Measurements from ENCODE around the gene PAPPA. TPM values are rescaled to one million over a fixed set of nuclear protein-coding genes. Genes with fewer than 3 reads are reported as not detected.

PAPPA gene
- total RNA-seq, 1 experiment from 2014 or later, result 0.17 TPM

DNA sequence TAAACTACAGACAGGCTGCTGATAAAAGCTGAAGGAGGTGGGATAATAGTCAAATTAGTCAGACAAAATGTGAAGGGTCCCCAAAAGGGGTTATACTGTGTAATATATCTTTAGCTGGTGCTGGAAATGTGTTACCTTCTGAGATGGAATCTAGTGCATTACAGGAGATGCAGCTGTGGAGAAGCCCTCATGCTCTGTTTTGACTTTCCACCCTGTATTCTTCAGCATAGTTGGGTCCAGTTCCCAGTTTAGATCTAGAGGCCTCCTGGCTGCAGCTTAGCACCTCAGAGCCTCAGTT is 122.6 kb downstream of the PAPPA start:
- Histone ChIP-seq H3K9ac (ENCODE audit: extremely low read depth, insufficient read length, low read length) (no peak overlapping the region), H4K8ac (replicated peaks; ENCODE audit: insufficient read length, low read depth, low read length) (no peak overlapping the region), H3K27ac (ENCODE audit: insufficient read length, low read depth, low read length) (no peak overlapping the region), H4K20me1 (ENCODE audit: control insufficient read depth, insufficient read depth, insufficient read length) (no peaks in the 10 kb centered on the region), H3K14ac (ENCODE audit: insufficient read depth, low read length) (no peak overlapping the region), H2BK20ac (ENCODE audit: low read depth, low read length, poor library complexity, severe bottlenecking) (no peak overlapping the region), H3K79me2 (ENCODE audit: insufficient read depth, low read length) (no peaks in the 10 kb centered on the region), H2BK12ac (ENCODE audit: insufficient read length, low read depth, low read length) (no peak overlapping the region), H4K5ac (ENCODE audit: insufficient read length, low read depth, low read length) (no peak overlapping the region), H3T11ph (ENCODE audit: low read length) (no peak overlapping the region), H3K18ac (ENCODE audit: insufficient read length, low read depth, low read length) (no peak overlapping the region), H3K56ac (ENCODE audit: insufficient read length, low read depth, low read length) (no peak overlapping the region), H3K4me2 (ENCODE audit: insufficient read depth, insufficient read length, low read length) (no peak overlapping the region), H3K23me2 (ENCODE audit: insufficient read length, low read depth, low read length, poor library complexity, severe bottlenecking) (no peaks in the 10 kb centered on the region), H3K4me1 (ENCODE audit: insufficient read depth, low read length) (peaks cover 5% of the 10 kb centered on the region; the same call in 1 of the 2 replicates), H2BK5ac (ENCODE audit: insufficient read length, low read length) (no peak overlapping the region), H3K4ac (ENCODE audit: low read depth, low read length) (no peak overlapping the region), H2BK120ac (ENCODE audit: low read depth, low read length, poor library complexity, severe bottlenecking) (no peak overlapping the region), H3K23ac (ENCODE audit: insufficient read length, low read depth, low read length) (no peak overlapping the region), H3K9me3 (ENCODE audit: control insufficient read depth, low read depth, low read length) (no peaks in the 10 kb centered on the region), H2AK5ac (ENCODE audit: insufficient read length, low read length) (no peak overlapping the region), H3K79me1 (ENCODE audit: insufficient read depth, low read depth, low read length, poor library complexity, severe bottlenecking) (no peaks in the 10 kb centered on the region), H4K91ac (ENCODE audit: insufficient read length, low read depth, low read length) (no peak overlapping the region), H2AFZ (ENCODE audit: low read length) (no peak overlapping the region), H2BK15ac (ENCODE audit: low read depth, low read length) (no peak overlapping the region), H3K27me3 (ENCODE audit: insufficient read depth, low read length) (peaks cover 54% of the 10 kb centered on the region)
- Mint-ChIP-seq H3K9me3 (no peaks in the 10 kb centered on the region; a peak in 1 of 5 replicates), H3K36me3 (ENCODE audit: insufficient read depth in 1 of 3, low read depth in 3 of 3) (no peaks in the 10 kb centered on the region; a peak in 1 of 7 replicates), H3K4me1 (peaks cover 66 to 76% of the 10 kb centered on the region in 2 experiments), H3K27me3 (ENCODE audit: low read depth) (peaks cover 99% of the 10 kb centered on the region), H3K4me3 (no peak overlapping the region), H3K27ac (no peak overlapping the region)
- TF ChIP-seq, protein P1, sequence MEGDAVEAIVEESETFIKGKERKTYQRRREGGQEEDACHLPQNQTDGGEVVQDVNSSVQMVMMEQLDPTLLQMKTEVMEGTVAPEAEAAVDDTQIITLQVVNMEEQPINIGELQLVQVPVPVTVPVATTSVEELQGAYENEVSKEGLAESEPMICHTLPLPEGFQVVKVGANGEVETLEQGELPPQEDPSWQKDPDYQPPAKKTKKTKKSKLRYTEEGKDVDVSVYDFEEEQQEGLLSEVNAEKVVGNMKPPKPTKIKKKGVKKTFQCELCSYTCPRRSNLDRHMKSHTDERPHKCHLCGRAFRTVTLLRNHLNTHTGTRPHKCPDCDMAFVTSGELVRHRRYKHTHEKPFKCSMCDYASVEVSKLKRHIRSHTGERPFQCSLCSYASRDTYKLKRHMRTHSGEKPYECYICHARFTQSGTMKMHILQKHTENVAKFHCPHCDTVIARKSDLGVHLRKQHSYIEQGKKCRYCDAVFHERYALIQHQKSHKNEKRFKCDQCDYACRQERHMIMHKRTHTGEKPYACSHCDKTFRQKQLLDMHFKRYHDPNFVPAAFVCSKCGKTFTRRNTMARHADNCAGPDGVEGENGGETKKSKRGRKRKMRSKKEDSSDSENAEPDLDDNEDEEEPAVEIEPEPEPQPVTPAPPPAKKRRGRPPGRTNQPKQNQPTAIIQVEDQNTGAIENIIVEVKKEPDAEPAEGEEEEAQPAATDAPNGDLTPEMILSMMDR (conservative IDR thresholded peaks at IDR 0.05), result no peak
- DNase-seq, result no peak

All from H9 (cell line).